HG03025 (cell line): ENCODE results near the gene FUT7.

Experiments used
- ATAC-seq: cut with Tn5 transposase; IDR thresholded peaks from one replicate; pipeline ENCODE4 v1.9.1; 2021; ENCODE audit warnings: mild to moderate bottlenecking, moderate library complexity; ENCODE audit not compliant: unreplicated experiment, low FRiP score

The FUT7 gene

DNA sequence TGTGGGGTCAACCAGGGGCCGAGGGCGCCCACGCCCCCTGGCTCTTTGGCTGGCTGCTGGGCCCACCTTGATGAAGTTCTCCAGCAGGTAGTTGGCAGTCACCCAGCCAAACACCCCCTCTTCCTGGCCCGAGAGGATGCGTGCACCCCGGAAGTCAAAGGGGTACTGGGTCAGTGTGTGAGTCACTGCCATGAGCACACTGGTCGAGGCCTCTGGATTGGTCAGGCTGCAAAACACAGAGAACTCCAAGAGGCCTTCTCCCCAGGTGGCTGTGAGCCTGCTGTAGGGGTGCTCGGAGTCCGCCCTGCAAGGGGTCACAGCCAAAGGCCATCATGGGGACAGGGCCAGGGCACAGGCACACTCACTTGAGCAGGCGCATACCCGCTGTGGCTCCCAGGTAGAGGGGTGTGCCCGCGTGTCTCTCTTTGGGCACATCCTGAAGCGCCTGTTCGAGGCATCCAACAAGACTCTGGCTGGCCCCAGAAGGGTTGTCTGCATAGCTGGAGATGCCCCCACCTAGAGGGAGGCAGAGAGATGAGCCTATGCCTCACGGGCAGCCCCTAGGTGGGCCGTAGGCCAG lies 19.3 kb upstream of the FUT7 start:
- no peak for ATAC-seq

DNA sequence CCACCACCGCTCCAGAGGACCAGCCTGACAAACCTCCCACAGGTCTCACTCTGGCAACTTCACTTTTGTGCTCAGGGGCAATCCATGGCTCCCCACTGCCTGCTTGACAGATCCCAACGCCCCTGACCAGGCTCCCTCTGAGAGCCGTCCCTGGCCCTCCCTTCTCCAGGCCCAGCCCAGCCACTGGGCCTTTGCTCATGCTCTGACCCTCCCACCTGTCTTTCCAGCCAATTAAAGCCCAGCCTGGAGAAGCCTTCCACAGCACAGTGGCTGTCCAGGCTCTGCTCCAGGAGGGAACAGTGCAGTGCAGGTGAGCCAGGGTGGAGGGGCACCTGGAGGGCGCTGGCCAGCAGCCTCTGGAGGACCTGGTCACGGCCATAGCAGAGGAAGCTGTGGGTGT lies 18.7 kb upstream of the FUT7 start:
- ATAC-seq = no peak

DNA sequence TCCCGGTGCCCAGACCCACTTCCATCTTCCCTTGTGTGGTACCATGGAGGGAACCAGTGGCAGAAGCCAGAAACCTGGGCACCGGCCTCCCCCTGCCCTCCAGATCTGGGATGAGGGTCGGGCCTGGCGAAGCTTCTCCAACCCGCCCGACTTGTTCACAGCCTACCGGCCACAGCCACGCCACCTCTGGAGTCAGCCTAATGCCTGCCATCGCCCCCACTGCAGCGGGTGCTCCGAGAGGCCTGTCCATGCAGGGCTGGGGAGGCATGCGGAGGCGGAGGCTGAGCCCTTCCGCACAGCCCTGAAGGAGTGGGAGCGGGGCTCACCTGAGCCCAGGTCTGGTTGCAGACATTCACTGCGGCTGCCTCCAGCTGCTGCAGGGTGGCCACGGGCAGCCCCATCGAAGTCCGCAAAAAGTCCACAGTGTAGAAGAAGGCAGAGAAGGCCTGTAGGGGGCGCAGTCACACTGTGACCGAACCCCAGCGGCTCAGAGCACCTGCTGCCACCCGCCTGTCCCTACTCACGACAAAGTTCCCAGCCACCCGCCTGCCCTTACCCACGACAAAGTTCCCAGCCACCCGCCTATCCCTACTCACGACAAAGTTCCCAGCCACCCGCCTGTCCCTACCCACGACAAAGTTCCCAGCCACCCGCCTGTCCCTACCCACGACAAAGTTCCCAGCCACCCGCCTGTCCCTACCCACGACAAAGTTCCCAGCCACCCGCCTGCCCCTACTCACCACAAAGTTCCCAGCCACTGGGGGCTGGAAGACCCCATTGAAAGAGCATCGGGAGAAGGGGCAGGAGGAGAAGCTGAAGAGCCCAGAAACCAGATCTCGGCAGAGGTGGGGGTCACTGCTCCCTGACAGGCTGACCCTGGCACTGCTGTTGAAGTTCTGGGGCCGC lies 17.9 kb upstream of the FUT7 start:
- ATAC-seq = no peak

DNA sequence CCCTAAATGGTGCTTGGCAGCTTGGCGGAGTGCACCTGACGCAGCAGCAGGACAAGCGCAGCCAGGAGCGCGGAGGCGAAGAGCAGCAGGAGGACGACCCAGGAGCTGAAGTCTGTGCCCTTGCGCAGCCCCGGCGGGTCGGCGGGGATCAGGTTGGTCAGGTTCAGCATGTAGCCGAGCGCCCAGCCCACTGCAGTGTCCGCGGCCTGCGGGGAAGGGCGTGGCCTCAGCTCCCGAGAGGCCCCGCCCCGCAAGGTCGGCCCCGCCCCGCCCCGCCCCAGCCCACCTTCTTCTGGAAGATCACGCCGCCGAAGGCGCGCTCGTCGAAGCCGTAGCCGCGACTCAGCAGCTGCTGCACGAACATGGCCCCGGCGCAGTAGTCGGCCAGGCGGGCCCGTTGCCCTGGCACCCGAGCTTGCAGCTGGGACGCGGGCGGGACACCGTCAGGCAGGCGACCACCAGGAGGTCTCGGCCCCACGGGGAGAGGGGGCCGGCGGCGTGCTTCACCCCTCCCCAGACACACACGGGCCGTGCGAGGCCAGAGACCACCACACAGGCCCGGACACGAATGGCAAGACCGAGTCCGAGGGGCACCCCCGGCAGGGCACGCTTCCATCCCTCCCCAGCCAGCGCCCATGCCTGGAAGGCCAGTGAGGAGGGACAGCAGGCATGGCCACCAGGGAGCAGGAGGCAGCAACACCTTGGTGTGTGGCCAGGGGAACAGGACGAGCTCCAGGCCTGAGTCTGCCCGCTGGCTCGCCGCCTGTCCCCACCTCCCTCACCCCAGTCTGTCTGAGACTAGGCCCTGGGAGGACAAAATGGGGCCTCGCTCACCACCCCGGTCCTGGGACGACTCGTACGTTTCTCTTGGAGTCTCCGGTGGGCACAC lies 17.0 kb upstream of the FUT7 start:
- no peak for ATAC-seq

DNA sequence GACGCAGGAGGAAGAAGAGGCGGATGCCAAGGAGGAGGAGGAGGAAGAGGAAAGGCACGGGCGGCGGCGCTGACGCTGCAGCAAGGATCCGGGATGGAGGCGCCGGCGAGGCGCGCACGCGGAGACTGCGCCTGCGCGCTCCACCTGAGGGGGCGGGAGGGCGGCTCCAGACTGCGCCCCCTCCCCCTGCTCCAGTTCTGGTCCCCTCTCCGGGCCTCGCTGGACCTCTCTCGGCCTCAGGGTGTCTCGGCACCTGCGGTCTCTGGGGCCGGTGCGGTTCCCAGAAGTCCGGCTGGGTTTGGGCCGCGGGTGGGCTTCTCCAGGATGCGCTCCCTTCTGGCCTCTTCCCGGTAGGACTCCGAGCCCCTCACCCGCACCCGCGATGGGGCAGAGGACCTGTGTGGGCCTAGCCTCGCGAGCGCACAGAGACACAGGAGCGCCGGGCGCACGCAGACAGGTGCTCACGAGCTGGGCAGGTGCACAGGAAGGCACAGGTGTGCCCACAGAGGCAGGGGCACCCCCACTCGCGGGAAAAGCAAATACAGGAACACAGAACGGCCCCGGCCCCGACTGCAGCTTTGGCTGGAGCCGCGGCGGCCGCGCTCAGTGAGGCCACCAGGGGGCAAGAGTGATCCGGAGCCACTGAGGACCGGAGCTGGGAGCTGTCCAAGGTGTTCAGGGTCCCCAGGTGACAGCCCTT lies 14.3 kb upstream of the FUT7 start, which contains the start of gene NPDC1:
TSS of gene NPDC1 (minus strand) at position 90 of the 700 bp plus-strand sequence. CDS start 188 bp downstream, outside the sequence.
- no peak for ATAC-seq

DNA sequence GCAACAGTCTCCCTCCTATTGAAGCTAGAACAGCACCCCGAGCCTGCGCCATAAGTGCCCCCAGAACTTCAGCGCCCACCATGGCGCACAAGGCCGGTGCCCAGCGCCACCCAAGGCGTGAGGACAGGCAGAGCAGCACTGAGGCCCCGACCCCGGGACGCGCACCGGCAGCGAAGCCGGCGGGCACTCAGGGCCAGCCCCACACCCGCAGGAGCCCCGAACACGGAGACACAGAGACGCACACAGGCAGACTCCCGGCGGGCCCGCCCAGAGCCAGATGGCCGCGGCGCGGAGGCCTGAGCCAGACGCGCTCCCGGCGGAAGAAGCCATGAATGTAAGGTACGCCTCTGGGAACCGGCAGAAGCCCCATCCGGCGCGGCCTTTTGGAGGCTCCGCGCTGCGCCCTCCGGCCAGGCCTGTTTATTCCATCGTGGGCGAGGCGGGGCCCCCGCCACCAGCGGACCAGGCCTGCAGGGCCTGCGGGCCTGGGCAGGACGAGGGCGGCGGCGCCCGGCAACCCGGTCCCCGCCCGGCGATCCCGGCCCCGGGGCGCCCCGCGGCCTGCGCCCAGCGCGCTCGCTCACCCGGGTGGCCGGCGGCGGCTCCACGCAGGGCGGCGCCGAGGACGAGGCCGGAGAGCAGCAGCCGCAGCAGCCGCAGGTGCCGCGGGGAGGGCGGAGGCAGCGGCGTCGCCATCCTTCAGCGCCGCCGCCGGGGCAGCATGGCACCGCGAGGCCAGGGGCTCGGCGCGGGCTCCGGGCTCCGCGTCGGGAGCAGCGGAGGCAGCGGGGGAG lies 13.6 kb upstream of the FUT7 start:
- ATAC-seq = no peak

DNA sequence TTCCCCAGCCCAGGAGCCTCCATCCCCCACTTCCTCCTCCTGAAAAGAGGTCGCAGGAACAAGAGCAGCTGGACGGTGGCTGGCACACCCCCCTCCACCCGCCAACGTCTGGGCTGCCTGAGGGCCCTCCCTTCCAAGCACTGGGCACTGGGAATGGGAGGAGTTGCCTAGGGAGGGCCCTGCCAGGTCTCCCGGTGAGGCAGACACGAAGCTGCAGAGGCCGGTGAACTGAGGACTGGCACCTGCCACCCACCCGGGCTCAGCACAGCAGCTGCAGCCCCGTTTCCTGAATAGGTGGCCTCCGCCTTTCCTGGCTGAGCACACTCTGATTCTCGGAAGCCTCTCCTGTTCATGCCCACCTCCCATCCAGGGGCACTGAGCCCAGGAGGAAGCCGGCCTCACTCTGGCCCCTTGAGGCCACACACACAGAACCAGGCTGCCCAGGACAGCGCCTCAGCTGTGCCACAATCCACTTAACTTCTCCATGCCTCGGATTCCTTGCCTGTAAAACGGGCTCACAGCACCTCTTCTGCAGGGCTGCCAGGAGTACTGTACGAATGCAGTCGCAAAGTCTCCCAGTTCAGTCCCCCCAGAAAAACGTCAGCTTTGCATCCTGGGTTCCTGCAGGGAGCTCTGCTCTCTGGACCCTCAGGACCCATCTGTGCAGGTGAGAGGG lies 12.8 kb upstream of the FUT7 start:
- no peak for ATAC-seq

DNA sequence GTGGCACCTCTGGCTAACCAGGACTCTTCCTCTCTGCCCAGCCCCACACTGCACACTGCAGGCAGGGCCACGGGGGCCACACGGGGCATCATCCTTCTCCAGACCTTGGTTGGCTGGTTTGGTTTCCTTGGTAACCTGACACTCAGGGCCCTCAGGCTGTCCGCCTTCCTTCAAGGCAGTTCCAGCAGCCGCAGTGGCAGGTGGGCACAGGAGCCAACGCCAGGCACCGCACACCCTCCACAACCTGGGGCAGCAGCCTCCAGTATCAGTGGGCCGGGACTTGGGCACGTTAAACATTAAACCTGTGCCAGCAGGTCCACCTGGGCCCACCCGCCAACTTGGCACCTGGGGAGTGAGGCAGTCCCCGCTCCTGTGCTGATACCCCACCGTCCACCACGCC lies 12.1 kb upstream of the FUT7 start:
- no peak for ATAC-seq

DNA sequence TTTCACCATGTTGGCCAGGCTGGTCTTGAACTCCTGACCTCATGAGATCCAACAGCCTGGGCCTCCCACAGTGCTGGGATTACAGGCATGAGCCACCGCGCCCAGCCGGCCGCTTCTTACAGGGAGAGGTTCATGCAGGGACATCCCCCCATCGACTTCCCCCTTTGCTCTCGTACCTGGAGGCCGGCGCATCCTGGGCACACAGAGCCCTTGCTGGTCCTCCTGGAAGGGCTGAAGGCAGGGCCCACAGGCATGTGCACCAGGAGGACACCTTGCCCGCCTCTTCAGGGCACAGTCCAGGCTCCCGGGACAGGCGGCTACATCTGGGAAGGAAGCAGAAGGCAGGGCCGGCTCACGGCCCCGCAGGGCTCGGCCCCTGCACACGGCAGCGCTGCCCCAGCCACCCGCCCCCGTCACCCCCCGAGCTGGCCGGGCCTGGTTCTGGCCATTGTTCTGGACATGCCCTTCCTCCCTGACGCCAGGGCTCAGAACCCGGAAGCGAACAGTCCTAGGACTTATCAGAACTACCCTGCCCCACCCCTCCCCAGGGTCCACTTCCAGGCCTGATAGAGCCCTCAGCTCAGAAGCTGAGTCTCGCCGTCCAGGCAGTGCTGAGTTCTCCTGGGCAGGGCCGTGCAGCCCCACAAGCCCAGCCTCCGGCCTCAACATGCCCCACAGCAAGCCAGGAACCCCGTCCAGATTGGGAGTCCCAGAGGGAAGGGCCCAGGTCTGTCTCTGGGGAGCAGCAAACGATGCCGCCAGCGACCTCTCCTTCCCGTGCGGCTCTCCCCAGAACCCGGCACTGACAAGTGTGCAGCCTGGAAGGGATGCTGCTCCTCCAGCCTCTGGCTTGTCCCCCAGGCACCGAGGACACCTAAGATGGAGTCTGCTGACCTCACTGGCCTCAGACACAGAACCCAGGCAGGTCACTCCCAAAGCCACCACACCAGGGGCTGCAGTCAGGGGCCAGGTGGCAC lies 11.2 kb upstream of the FUT7 start:
- no peak for ATAC-seq

DNA sequence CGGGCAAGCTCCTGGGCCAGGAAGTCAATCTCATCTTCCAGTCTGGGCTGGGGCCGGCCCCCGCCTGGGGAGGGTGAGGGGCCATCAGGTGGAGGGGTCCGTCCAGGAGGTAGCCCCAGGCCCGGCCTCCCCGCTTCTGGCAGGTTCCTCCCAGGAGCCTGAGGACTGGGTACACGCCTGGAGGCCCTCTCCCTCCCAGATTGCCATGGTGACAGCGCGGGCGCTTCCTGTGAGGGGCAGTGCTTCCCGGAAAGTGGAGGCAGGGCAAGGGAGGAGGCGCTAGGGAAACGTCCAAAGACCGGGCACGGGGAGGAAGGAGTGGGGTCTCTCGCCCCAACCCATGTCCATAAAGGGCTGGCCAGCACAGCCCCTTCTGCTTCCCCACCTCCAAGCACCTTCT lies 9.2 kb upstream of the FUT7 start:
- ATAC-seq = no peak

DNA sequence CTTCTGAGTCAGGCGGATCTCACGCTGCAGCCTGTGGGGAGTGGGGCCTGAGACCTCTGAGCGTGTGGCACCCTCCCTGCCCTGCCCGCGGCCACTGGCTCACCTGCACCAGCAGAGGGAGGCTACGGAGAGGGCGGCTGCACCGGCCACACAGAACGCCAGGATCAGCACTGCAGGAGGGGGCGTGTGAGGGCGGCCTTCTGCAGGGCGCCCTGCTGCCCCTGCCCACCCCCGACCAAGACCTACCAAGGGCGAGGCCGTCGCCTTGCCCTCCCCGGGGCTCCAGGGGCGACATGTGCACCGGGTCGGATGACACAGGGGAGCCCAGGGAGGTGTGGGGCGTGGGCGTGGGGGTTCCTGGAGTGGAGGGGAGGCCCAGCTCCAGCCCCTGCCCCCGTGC lies 8.7 kb upstream of the FUT7 start:
- ATAC-seq = no peak

DNA sequence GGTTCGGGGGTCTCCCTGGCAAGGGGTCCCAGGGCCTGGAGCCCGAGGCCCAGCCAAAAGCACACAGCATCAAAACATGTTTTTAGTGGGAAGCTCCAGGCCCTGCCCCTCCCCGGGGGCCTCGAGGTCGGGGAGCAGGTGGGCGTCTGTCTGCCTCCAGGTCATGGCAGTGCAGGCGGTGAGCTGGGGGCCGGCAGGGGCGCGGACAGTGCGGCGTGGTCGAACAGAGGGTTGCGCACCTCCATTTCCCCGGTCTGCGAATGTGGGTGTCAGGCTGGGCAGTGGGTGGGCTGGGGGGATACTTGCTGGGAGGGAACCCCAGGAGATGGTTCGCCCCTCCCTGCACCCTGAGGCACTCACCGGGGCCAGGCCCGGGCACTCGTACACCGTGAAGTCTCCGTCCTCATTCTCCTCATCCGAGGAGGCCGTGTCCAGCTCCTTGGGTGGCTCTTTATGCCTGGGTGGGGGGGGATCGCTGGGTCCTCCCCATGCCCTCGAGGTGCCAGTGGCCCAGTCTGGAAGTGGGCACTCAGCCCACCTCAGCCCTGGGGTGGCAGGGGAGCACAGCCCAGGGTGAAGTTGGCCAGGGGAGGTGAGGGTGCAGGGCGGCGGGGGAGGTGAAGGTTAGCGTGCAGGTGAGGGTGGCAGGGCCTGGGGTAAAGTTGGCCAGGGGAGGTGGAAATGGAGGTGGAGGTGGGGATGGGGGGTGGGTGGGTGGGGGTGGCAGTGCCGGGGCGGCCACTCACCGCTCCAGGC lies 7.9 kb upstream of the FUT7 start:
- ATAC-seq = no peak

DNA sequence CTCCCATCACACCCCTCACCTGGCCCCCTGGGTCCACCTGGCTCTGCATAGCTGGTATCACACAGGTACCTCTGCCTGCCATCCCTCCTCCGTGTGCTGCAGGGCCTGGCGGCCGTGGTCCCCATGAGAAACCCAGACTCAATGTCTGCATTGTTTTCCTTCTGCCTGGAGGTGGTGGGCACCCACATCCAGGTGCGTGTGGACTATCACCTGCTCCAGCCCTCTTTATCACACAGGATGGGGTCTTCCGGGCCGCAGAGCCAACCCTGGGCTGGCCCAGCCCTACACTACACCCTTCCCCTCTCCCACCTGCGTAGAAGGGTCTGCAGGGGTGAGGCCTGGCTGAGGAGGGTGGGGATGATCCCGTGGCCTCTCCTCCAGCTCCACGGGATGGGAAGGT lies 7.0 kb upstream of the FUT7 start:
- ATAC-seq = no peak

DNA sequence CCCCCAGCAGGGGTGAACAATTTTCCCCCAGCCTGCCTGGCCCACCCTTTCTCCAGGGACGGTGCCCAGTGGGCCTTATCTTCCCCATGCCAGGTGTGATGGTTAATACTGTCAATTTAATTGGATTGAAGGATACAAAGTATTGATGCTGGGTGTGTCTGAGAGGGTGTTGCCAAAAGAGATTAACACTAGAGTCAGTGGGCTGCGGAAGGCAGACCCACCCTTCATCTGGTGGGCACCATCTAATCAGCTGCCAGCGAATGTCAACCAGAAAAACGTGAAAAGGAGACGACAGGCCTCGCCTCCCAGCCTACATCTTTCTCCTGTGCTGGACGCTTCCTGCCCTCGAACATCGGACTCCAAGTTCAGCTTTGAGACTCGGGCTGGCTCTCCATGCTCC lies 5.6 kb upstream of the FUT7 start:
- no peak for ATAC-seq

DNA sequence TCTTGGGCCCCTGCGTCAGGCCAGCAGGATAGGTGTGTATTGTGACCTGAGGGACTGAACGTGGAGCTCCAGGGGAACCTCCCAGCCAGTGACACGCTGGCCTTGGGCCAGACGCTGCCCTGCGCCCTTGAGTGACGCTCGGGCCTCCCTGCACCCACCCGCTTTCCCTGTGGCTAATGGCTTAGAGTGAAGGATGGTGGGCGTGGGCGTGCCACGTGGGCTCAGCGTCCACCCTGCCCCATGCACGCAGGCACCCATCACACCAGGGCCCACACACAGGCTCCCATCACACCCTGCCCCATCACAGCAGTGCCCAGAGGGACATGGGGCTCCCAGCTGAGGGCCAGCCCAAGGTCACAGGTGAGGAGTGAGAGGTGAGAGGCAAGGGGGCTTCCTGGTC lies 5.1 kb upstream of the FUT7 start:
- ATAC-seq = no peak

DNA sequence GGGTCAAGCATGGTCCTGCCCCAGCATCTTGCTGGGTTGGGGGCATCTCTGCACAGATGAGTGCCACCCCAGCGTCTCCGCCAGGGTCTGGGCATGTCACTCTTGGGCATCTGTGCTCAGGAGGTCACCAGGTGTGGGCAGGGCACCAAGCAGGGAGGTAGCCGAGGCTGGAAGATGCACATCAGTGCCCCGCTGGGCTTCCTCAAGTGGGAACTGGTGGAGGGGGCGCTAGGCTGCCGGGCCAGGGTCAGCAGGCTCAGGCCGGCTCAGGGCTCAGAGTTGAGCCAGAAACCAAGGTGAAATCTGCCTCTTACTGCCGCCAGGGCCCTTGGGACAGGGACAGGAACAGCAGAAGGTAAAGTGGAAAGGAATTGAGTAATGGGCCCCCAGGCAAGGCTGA lies 4.0 kb upstream of the FUT7 start:
- ATAC-seq = no peak

DNA sequence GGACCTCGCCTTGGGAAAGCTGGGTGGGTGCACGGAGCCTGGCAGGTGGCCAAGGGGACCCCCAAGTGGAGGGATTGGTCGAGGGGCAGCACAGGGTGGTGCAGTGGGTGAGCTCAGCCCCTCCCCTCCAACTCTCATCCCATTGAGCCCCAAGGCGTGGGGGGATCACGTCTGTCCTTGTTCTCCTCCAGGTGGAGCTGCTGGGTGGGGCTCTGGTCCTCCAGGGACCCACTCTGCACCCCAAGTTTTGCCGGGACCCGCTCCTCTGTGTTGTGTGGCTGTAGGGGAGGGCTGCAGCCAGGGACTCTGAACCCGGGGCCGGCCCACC lies 3.6 kb upstream of the FUT7 start:
- no peak for ATAC-seq
